GM19025 (cell line): ENCODE measurements around the gene C1QTNF6.

Source experiments
- ATAC-seq: cut with Tn5 transposase; IDR thresholded peaks from one replicate; pipeline ENCODE4 v1.9.1; 2021; ENCODE audit warnings: mild to moderate bottlenecking, low read depth, moderate library complexity; ENCODE audit not compliant: unreplicated experiment

C1QTNF6 gene

DNA sequence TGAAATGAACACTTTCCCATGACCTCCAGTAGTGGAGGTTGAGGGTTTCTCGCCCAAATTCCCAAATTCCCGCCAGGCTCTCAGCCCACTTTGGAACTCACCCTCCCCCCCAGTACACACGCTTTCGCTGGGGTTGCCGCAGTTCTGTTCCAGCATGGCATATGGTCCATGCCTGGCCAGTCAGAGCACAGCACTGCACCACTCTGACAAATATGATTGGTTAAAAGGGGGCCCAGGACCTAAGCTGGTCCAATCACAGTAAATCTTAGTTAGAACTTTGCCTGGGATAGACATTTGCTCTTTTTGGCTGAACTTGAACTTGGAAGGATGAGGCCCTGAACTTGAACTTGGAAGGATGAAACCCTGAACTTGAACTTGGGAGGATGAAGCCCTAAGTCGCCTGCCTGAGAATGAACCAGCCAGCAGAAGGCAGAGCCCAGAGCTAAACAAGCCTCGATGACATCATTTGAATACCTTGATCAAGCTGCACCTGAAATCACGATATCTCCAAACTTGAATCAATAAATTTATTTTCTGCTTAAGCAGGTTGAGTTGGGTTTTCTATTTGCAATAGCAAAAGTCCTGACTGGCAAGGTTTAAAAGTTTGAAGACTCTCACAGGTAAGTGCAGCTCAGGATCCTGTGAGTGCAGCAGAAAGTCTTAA lies 36.8 kb upstream of the C1QTNF6 start:
- ATAC-seq, result no peak

DNA sequence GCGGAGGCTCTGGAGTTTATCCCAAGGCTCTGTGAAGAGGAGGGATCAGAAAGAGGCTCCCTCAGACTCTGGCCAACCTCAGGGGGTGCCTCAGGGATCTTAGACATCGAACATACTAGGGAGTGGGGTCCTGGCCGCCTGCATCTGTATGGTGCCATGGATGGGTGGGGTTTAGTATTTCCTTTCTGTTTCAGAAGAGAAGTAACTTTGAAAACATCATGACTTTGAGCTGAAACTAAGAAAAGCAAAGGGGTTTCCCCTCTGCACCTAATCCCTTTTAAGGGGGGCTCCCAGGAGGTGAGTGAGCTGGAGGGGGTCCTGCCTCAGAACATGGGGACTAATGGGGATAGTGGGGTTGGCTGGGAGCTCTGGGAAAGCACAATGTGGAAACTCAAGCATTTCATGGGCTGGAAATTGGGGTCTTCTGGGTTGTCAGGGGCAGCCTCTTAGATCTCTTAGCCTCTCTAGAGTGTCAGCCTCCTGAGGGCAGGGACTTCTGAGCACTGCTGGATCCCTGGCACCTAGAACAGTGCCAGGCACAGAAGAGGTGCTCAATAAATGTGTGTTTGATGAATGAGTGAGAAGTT lies 36.0 kb upstream of the C1QTNF6 start:
- no peak for ATAC-seq

DNA sequence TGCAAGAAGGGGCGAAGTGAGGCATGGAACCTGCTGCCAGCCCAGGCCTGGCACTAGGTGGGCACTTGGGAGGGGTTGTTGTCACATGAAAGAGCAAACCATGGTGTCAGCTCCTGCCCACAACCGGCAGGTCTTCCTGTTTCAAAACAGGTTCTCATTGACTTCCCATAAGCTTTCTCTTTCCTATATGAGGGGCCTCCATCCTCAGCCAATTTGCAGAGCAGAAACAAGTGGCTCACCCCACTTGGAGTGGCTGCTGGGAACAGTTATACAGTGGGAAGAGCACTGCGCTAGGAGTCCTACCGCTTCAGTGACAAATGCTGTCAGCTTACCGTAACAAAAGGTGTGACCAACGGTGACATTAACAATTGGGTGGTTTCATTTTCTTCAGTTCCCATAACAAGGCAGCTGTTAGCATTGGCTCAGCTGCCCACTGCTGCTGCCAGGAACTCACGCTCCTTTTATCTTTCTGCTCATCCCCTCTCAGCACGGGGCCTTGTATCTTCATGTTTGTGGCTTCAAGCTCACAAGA lies 34.5 kb upstream of the C1QTNF6 start:
- ATAC-seq, result no peak

DNA sequence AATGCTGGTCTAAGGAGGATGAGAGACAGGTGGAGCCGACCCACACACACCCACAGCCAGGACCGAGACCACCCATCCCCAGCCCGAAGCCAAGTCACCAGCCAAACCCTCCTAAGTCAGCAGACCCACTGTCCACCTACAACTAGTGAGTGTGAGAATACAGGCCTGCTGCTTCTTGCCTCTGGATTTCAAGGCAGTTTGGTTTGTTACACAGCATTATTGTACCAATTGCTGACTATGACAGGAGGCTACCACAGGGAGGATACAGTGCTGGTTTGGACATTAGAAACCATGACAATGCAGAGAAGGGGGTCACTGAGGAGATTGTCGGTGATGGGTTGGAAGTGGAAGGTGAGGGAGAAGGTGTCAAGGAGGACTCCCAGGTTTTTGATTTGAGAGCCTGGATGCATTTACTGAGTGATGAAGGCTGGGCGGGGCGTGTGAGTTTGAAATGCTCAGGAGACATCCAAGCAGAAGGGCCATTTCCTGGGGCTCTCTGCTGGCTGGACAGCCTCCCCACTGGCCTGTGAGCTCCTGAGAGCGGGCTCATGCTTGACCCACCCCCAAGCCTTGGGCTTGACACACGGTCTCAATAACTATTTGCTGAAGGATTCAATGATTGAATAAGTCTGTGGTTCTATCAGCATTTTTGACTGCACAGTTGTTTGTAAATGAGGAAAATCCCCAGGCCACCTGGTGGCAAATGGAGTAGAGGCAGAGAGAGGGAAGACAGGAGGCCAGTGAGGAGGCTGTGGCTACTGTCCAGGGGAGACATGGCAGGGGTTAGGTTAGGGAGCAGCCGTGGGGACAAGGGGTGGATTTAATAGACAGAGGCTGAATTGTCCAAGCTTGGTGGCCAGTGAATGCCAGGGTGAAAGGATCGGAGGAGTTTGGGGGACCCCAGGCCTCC lies 33.6 kb upstream of the C1QTNF6 start:
- no peak for ATAC-seq

DNA sequence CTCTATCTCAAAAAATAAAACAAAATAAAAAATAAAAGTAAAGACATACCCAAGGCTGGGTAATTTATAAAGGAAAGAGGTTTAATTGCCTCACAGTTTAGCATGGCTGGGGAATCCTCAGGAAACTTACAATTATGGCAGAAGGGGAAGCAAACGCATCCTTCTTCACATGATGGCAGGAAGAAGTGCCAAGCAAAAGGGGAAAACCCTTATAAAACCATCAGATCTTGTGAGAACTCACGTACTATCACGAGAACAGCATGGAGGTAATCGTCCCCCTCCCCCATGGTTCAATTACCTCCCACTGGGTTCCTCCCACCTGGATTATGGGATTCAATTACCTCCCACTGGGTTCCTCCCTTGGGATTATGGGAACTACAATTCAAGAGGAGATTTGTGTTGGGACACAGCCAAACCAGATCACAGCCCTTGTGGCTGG lies 32.5 kb upstream of the C1QTNF6 start:
- no peak for ATAC-seq

DNA sequence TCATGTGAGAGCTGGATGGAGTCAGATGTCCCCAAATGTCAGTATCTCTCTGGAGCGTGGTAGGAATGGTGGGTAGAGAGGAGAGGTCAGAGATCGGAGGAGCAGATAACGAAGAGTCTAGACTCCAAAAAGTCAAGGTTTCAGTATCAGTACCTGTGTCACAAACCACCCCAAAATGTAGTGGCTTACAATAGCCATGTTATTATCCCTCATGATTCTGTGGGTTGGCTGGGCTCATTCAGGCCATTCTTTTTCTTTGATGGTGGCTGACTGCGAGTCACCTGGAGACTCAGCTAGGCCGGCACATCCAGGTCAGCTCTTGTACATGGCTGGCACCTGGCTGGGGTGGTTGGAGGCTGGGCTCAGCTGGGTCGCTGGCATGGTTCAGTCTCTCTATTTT lies 31.5 kb upstream of the C1QTNF6 start:
- ATAC-seq, result no peak

DNA sequence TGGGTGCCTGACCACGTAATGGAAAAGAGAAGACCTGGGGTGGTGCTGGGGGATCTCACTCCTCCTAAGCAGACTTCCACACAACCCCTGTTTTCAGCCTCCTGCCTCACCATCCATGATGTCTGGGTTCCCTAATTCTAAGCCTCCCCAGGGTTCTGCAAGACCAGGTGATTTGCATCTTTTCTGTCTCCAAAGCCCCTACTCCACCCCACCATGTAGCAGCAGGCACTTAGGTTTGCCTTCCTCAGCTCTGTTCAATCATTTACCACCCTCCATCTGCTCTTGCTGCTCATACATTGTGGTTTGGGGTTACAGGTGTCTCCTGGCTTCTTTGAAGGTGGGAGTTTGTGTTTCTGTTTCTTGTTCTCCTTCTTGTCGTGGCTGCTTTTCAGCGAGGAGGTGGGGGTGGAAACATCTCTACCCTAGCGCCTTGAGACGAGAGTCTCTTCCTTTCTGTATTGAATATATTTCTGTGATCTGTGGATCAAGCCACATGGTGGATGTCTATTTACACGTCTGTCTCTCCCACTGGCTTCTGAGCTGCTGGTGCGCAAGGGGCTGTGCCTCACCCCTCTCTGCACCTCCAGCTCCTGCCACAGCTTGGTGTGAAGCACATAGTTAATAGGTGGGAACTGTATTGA lies 30.8 kb upstream of the C1QTNF6 start:
- peak; percentile 73 for ATAC-seq

DNA sequence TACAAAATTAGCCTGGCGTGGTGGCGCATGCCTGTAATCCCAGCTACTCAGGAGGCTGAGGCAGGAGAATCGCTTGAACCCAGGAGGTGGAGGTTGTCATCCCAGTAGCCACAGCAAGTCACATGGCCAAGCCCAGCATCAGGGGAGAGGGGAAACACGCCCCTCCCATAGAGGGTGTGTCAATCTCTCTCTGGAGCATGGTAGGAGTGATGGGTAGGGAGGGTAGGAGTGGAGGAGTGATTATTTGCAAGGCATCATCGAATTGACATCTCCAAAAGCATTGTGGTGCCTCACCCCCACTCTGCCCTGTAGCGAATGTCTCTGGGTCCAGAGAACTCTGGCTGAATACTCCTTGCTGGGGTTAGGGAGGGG lies 30.3 kb upstream of the C1QTNF6 start:
- no peak for ATAC-seq

DNA sequence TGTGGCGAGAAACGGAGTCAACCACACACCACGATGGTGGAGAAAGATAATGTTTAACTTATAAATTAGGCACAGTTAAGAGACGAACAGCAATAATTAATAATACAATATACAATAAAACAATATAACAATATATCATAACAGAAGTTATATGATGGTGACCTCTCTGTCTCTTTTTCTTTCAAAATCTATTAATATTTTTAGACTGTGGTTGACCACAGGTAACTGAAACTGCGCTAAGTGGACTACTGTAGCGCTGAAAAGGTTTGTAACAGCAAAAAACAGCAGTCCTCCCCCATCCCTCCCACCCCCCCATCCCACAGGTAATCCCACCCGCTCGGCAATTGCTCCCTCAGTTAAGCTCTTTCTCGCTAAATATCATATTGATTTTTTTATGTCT lies 27.8 kb upstream of the C1QTNF6 start:
- ATAC-seq, result no peak

DNA sequence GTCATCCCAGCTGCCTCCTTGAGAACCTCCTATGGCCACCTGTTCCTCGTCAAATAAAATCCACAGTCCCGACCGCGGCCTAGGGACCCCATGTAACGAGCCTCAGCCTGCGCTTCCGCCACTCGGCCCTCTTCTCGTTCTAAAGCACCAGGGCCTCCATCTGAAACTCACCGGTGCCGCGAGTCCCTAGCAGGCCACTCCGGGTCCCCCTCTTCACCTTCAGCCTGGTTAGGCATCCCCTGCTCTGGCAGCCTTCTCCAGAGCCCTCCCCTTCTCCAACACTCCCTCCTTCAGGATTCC lies 26.6 kb upstream of the C1QTNF6 start:
- ATAC-seq, result no peak

DNA sequence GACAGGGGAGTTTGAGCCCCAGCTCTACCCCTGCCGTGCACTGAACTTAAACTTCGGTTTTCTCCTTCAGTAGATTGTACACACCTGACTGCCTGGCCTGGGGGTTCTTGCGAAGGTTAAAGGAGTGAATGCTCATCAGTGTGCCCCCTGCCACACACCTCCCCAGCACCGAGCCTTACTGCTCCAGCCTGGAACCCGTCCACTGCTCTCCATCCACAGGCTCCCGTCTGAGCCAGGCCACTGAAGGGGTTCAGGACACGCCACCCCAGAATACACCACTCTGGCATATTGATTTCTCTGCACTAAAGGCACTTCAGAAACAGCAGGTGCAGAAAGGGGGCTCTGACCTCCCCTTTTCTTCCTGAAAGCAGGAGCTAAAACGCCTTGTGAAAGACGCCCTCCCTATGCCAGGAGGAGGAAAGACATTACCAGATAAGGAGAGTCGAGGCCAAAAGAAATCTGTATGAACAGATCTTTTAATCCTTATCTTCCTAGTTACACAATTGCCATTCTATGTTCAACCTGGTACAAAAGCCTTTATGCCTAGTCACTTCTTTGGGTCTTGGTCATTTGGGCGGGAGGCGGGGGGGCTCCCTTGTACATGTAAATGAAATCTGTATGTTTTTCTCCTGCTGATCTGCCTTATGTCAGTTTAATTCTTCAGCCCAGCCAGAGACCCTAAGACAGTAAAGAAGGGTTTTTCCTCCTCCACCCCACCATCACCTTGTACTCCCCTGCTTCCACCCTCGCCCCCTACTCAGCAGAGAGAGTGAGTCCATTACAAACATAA lies 26.1 kb upstream of the C1QTNF6 start:
- ATAC-seq, result no peak

DNA sequence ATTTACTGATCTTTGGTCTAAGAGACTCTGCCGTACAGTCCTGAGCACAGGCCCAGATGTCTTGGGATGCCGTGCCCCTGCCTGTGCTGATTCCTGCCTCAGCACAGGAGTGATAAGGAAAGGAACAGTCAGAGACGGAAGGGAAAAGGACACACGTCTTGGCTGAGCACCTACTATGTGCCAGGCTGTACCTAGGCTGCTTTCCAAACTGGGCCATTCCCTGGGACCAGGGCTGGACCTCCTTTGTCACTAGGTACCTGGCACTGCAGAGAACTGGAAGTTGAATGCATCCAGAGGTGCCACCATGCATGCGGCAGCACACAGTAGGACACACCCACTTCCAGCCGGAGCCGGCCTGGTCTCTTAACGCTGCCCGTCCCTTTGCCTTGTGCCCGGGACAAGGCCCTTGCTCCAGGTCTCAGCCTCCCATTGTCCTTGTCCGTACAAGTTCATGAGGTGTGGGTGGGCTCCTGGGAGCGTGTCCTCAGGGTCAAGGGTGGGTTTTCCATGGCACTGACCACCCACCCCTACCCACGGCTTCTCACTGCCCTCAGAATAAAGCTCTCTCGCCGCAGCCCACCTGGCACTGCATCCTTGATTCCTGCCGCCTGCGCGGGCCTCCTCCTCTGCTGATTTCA lies 25.3 kb upstream of the C1QTNF6 start:
- ATAC-seq, result no peak

DNA sequence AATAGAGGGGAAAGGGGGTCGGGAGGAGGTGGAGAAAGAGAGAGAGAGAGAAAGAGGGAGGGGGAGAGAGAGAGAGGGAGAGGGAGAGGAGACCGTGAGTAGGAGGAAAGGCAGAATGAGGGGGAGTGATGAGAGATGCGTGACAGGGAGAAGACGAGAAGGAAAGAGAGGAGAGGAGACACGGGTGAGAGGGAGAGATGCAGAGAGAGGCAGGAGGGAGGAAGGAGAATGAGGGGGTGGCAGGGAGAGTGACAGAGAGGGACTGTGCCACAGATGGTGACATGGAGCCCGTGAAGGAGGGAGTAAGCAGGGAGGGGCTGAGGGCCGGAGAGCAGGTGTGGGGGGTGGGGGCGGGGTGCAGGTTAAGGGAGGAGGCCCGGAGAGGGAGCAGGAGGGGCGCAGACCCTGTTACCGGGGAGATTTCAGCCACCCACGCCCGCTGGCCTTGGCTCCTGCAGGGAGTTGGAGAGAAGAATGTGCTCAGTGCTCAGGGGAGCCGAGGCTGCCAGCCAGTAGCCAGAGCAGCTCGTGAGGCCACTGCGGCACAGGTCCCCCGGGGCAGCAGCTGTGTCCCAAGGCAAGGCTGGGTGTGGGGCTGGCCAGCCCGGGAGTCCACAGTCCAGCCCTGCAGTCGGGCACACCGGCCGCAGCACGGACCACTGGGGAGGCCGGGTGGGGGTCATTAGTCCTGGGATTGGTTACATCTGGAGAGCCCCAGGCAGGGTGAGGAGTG lies 24.3 kb upstream of the C1QTNF6 start, which contains the start of gene SSTR3:
Gene SSTR3 (minus strand): TSS at position 304 of the 733 bp plus-strand sequence. CDS start 4,674 bp downstream, outside the sequence.
- no peak for ATAC-seq

DNA sequence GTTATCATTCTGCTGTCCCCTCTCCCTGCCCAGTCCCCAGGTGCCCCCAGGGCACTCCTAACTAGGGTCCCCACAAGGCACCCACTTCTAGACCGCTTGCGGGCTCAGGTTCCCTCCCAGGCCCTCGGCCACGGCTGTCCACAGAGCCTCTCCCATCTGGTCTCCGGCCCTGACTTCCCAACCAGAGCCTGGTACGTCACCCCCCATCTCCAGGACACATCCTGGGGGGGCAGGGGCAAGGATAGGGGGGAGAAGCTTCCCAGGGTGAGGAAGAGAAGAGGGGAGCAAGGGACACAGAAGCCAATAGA lies 23.8 kb upstream of the C1QTNF6 start:
- no peak for ATAC-seq

DNA sequence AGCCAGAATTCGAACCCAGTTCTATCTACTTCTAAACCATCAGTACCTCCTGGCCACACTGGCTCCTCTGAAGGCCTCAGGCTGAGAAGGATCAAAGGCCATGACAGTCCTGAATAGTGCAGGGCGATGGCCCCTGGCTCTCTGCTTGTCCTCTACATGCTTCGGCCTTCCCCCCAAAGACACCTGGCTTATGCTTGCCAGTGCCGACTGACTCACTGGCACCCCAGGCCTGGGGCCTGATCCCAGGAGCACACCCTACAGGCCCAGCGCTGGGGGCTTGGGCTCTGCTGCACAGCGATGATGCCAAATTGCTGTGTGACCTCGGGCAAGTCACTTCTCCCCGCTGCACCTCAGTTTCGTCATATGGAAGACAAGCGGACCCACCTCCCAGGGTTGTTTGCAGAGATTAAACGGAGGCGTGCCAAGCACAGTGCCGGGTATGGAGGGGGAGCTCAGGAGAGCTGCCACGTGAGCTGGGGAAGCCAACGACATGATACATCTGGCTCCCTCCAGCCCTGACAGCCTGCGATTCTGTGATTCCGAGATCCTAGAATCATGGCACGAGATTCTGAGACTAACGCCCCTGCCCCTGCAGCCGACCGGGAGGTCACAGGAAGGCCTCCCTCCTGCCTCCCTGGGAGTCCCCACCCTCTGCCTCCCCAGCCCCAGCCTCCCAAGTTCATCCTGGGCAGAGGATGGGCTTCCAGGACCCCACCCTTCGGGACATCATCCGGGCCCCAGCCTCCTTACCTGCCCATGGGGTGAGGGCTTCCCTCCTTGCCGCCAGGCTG lies 23.2 kb upstream of the C1QTNF6 start:
- no peak for ATAC-seq

DNA sequence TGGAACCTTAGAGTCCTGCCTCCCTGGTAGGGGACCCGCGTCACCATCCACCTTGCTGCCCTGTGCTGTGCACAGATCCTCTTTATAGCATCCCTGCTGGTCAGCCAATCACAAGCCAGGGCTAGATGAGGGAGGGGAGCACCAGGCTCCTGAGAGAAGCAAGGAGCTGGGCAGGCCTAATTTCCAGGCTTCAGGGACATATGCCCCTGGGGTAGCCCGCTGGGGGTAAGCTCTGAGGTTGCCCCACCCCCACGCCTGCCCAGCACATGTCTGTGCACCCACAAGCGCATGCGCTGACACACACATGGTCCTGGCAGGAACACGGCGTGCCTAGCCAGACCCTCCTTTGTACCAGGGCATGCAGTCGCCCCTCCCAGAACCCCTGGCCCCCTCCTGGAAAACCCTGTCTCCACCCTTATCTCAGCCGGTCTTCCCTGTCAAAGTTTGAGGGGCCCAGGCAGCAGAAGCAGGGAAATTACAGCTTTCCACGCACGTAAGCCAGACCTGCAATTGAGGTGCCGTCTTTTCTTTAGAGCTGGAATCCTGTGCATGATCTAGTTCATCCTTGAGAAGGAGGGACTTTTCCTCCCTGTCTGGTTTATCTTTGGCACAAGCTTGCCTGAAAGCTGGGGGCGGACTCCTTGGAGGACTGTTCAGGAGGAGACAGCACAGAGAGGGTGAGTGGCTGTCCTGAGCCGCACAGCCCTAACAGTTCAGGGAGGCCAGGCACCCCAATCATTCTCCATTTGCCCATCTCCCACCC lies 22.2 kb upstream of the C1QTNF6 start:
- no peak for ATAC-seq

DNA sequence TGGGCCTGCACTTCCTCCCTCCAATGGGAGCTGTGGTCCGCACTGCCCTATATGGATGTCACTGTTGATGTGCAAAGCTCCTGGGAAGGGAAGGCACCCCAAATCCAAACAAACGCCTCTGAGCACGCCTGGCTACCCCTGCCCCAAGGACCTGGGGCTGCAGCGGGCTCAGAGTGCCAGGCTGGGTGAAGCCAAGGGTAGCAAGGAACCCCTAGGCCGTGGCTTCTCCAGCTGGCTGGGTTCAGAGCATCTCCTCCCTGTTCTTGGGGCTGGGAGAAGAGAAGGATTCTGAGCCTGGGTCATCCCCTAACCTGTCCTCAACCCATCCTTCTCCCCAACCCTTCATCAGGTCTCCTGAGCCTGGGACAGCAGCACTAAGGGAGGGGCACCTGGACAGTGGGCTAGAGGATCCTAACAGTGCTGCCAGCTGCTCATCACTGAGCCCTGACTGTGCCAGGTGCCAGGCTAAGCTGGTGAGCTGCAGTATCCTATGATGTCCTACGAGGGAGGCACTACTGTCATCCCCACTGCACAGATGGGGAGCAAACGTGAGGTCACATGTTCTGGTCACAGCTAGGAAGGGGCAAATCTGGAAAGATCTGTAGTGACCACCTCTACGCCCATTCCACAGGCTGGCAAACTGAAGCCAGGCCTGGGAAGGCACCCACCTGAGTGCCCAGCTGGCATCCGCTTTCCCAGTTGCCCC lies 21.2 kb upstream of the C1QTNF6 start:
- ATAC-seq, result no peak
